CD4-positive, CD25-positive, alpha-beta regulatory T cell (primary cell): ENCODE measurements around the gene PLK3. TPM values are rescaled to one million over a fixed set of nuclear protein-coding genes. Genes with fewer than 3 reads are reported as not detected.
"Not testable (repeated sequence)": the region's sequence is repeated elsewhere in the genome, so short reads cannot be mapped to it uniquely, and the experiment has no call there.

Source experiments
- ATAC-seq, 2 donors: fragments of 150-1000 bp; cut with Tn5 transposase; one replicate each; pipeline ENCODE4 v1.10.0; 2021; ENCODE audit warnings: low read depth in 2 of 2, moderate number of reproducible peaks in 2 of 2, moderate library complexity in 1 of 2
- DNase-seq, 3 donors: peaks; one replicate each; pipeline versions ENCODE4 v3.0.0 to v3.0.0-alpha.2; 2012 to 2022; ENCODE audit warnings: mixed read lengths in 1 of 3
- H3K27ac ChIP-seq: one replicate; pipeline ENCODE4 v1.7.0; 2013; ENCODE audit warnings: mild to moderate bottlenecking, low read length; ENCODE audit not compliant: insufficient read depth, poor library complexity, severe bottlenecking
- H3K27me3 ChIP-seq: one replicate; pipeline ENCODE4 v1.7.0; 2013; ENCODE audit warnings: low read length; ENCODE audit not compliant: control insufficient read depth, insufficient read depth
- H3K36me3 ChIP-seq: one replicate; pipeline ENCODE4 v1.7.0; 2013; ENCODE audit warnings: mild to moderate bottlenecking, low read length, moderate library complexity; ENCODE audit not compliant: control insufficient read depth, insufficient read depth
- H3K4me1 ChIP-seq: 2 replicates; pipeline ENCODE4 v1.7.0; 2013; ENCODE audit warnings: mild to moderate bottlenecking, low read length; ENCODE audit not compliant: insufficient read depth, control insufficient read depth, poor library complexity, severe bottlenecking
- H3K4me3 ChIP-seq: one replicate; pipeline ENCODE4 v1.7.0; 2013; ENCODE audit warnings: low read depth, mild to moderate bottlenecking, low read length, moderate library complexity
- H3K9me3 ChIP-seq, 2 experiments: 1 replicate in 1 of 2; 2 replicates in 1 of 2; pipeline ENCODE4 v1.7.0; 2013; ENCODE audit warnings: low read length in 2 of 2, mild to moderate bottlenecking in 1 of 2, moderate library complexity in 1 of 2; ENCODE audit not compliant: control insufficient read depth in 2 of 2
- H3K27ac Mint-ChIP-seq, 3 donors: one replicate each; pipeline ENCODE4 v1.8.0; 2020 to 2022; ENCODE audit warnings: mild to moderate bottlenecking in 3 of 3, mixed read lengths in 3 of 3, moderate library complexity in 2 of 3
- H3K27me3 Mint-ChIP-seq: one replicate; pipeline ENCODE4 v1.8.0; 2022; ENCODE audit warnings: mild to moderate bottlenecking, mixed read lengths
- H3K36me3 Mint-ChIP-seq: one replicate; pipeline ENCODE4 v1.8.0; 2020; ENCODE audit warnings: mixed read lengths
- H3K4me1 Mint-ChIP-seq, 4 donors: one replicate each; pipeline ENCODE4 v1.8.0; 2020 to 2022; ENCODE audit warnings: mixed read lengths in 4 of 4, mild to moderate bottlenecking in 1 of 4
- H3K4me3 Mint-ChIP-seq, 4 donors: one replicate each; pipeline ENCODE4 v1.8.0; 2020 to 2022; ENCODE audit warnings: mild to moderate bottlenecking in 4 of 4, mixed read lengths in 4 of 4, moderate library complexity in 3 of 4
- H3K9me3 Mint-ChIP-seq, 7 donors: one replicate each; pipeline ENCODE4 v1.8.0; 2020 to 2022; ENCODE audit warnings: mixed read lengths in 7 of 7, mild to moderate bottlenecking in 3 of 7, moderate library complexity in 2 of 7
- polyA plus RNA-seq, 4 donors: library from polyadenylated mRNA; unstranded; fragments of 300-500 nt; fragmentation: Illumina TruSeq; gene quantifications; one replicate each; pipeline ENCODE4 v1.2.3, GENCODE V29; 2021
- total RNA-seq: library from RNA; stranded (reverse); gene quantifications from one replicate; pipeline ENCODE4 v1.2.3, GENCODE V29; 2022

PLK3 gene
- total and polyA plus RNA-seq, 5 donors from 2014 or later, result 28.2 to 539 (median 44.4) TPM

DNA sequence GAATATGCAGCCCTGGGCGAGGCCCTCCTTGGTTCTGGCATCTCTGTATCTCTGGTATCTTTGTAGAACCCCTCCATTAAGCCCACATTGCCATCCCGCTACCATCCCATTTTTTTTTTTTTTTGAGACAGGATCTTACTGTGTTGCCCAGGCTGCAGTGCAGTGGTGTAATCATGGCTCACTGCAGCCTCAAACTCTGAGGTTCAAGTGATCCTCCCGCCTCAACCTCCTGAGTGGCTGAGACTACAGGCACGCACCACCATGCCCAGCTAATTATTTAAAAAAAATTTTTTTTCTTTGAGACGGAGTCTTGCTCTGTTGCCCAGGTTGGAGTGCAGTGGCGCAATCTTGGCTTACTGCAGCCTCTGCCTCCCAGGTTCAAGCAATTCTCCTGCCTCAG, 24.2 kb downstream of the PLK3 start:
- not testable (repeated sequence) for H3K27me3 ChIP-seq, H3K9me3 Mint-ChIP-seq, H3K9me3 ChIP-seq, H3K36me3 ChIP-seq, H3K36me3 Mint-ChIP-seq, H3K27ac Mint-ChIP-seq, H3K27ac ChIP-seq, H3K27me3 Mint-ChIP-seq, ATAC-seq, DNase-seq, H3K4me3 ChIP-seq
- Mint-ChIP-seq H3K4me3 (peak overlapping the region in 1 of 4 donors; percentile 22), H3K4me1 (peaks cover 7 to 26% (median 17%) of the 10 kb centered on the region in 4 donors)
- H3K4me1 ChIP-seq, result peaks cover 12% of the 10 kb centered on the region

DNA sequence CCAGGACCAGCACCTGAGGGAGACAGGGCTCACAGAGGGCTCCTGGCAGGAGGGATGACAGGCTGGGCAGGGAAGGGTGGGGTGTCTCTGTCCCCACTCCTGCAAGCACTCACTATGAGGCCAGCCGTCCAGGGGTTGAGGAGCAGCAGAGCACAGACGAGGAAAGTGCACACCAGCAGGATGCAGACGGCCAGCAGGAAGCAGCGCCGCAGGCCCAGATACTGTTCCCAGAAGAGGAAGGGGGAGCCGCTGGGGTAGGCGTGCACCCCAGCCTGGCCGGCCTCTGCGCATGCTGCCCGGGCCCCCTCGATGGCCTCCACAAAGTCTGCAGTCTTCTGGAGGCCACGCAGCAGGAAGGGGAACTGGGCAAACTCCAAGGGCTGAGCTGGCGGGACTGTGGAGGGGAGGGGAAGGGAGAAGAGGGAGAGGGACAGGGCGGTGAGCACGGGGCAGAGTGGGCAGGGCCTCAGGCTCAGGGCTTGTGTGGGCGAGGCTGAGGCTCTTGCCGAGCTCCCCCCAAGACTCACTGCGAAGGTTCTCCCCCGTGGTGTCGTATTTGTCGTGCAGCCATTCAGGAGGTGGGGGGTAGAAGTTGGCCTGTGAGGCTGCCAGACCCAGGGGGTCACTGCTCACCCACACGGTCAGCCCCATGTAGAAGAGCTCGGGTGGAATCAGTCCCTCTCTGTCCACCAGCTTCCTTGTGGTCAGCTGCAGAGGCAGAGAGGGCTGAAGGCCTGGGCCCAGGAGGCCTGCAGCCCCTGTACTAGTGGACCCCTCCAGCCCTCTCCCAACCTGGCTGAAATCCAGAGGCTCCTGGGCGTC, 26.4 kb downstream of the PLK3 start:
- Histone ChIP-seq H3K27ac (no peak overlapping the region), H3K27me3 (no peaks in the 10 kb centered on the region), H3K4me3 (no peak overlapping the region), H3K4me1 (no peaks in the 10 kb centered on the region), H3K36me3 (no peaks in the 10 kb centered on the region), H3K9me3 (no peaks in the 10 kb centered on the region)
- Mint-ChIP-seq H3K27ac (no peak overlapping the region), H3K4me1 (peaks cover 0 to 5% (median 2%) of the 10 kb centered on the region in 4 donors), H3K36me3 (no peaks in the 10 kb centered on the region), H3K4me3 (no peak overlapping the region), H3K27me3 (no peaks in the 10 kb centered on the region), H3K9me3 (no peaks in the 10 kb centered on the region)
- peak in 1 of 2 donors; percentile 19 for ATAC-seq
- DNase-seq, result no peak

DNA sequence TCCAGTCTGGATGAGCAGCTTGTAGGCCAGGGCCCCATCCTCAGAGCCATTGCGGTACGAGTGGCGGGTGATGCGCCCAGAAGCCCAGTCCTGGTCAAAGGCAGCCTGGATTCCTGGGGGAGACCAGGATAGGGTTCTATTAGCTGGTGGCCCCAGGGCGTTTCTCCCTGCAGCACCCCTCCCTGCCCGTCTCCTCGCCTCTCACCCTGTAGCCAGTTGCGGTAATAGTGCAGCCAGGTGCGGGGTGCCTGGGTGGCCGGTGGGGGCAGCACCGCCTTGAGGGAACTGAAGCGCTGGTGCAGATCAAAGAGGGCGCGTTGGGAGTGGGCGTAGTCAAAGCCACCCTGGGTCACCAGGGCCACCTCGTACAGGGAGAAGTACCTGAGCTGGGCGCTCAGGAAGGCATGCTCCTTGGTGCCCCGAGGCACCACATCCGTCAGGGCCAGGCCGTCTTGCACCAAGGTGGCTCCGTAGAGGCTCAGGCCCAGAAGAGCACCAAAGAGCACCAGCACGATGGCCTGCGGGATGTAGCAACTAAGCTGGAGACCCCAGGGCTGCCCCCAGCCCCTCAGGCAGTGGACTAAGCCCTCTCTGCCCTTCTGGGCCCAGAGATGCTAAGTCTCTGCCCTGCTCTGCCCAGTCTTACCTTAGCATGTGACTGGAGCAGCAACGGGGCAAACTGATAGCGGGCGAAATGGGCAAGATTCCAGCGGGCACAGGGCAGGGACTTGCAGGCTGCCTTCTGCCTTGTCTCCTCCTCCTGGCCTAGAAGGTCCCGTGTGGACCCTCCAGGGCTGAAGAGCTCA, 27.2 kb downstream of the PLK3 start:
- Histone ChIP-seq H3K4me3 (no peak overlapping the region), H3K9me3 (no peaks in the 10 kb centered on the region), H3K4me1 (no peaks in the 10 kb centered on the region), H3K27ac (no peak overlapping the region), H3K36me3 (no peaks in the 10 kb centered on the region), H3K27me3 (no peaks in the 10 kb centered on the region)
- no peaks in the 10 kb centered on the region for H3K27me3 Mint-ChIP-seq
- DNase-seq (no peak), ATAC-seq (no peak)
- no peak overlapping the region for H3K27ac Mint-ChIP-seq
- no peaks in the 10 kb centered on the region for H3K36me3 Mint-ChIP-seq
- no peak overlapping the region for H3K4me3 Mint-ChIP-seq
- H3K4me1 Mint-ChIP-seq, result peaks cover 0 to 2% (median 0%) of the 10 kb centered on the region in 4 donors
- no peaks in the 10 kb centered on the region for H3K9me3 Mint-ChIP-seq

DNA sequence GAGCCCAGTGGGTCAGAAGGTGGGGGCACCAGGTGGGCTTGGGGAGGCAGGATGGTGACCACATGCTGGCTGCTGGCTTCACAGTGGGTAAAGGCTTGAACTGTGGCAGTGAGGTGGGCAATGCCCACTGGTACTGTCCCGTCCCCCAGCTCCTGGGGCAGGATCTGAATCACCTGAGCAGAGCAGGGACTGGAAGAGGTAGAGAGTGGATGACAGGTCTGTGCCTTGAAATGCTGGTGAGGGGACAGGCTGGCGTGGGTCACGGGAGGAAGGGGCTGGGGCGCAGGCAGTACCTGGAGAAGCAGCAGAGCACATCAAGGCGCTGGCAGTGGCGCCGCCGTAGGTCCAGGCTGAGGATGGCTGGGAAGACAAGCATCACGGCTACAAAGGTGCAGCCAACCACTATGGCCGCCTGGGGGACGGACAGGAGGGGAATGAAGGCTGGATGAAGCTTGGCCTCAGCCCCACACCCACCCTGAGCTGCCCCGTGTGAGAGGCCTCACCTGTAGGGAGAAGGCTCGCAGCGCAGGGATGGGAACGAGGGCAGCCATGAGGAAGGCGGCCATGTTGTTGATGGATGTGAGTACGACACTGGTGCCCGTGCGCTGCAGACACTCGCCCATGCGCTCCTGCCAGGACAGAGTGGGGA, 27.9 kb downstream of the PLK3 start:
- H3K4me1 ChIP-seq, result no peaks in the 10 kb centered on the region
- ATAC-seq, result no peak
- no peaks in the 10 kb centered on the region for H3K27me3 ChIP-seq
- Mint-ChIP-seq H3K4me3 (no peak overlapping the region), H3K36me3 (no peaks in the 10 kb centered on the region), H3K27me3 (no peaks in the 10 kb centered on the region), H3K9me3 (no peaks in the 10 kb centered on the region), H3K4me1 (no peaks in the 10 kb centered on the region), H3K27ac (no peak overlapping the region)
- no peaks in the 10 kb centered on the region for H3K9me3 ChIP-seq
- no peaks in the 10 kb centered on the region for H3K36me3 ChIP-seq
- no peak overlapping the region for H3K4me3 ChIP-seq
- no peak overlapping the region for H3K27ac ChIP-seq
- DNase-seq, result no peak

DNA sequence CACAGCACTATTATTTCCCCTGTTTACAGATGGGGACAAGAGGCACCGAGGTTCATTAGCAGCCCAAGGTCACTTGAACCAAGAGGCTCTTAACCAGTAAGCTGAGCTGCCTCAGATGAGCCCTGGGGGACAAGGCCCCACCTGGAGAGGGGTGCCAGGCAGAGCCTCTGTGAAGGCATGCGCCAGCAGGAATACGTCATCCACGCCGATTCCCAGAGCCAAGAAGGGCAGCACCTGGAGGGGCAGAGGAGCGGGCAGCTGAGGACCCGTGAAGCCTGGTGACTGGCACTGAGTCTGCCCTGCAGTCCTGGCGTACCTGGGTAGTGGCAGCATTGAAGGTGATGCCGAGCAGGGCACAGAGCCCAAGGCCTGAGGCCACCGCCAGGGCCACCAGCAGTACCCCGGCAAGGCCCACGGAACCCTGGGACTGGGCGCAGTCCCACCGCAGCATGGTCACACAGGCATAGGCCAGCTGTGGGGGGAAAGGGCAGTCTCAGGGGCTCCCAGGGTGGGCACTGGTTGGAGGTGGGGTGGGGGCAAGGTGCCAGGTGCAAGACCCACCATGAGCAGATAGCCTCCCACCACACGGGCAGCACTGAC, 28.8 kb downstream of the PLK3 start:
- no peak for DNase-seq
- no peaks in the 10 kb centered on the region for H3K9me3 ChIP-seq
- Mint-ChIP-seq H3K4me1 (no peaks in the 10 kb centered on the region), H3K27me3 (no peaks in the 10 kb centered on the region), H3K9me3 (no peaks in the 10 kb centered on the region), H3K4me3 (no peak overlapping the region), H3K27ac (no peak overlapping the region), H3K36me3 (no peaks in the 10 kb centered on the region)
- H3K4me3 ChIP-seq, result no peak overlapping the region
- ATAC-seq, result no peak
- no peaks in the 10 kb centered on the region for H3K27me3 ChIP-seq
- no peaks in the 10 kb centered on the region for H3K4me1 ChIP-seq
- H3K27ac ChIP-seq, result no peak overlapping the region
- H3K36me3 ChIP-seq, result no peaks in the 10 kb centered on the region

DNA sequence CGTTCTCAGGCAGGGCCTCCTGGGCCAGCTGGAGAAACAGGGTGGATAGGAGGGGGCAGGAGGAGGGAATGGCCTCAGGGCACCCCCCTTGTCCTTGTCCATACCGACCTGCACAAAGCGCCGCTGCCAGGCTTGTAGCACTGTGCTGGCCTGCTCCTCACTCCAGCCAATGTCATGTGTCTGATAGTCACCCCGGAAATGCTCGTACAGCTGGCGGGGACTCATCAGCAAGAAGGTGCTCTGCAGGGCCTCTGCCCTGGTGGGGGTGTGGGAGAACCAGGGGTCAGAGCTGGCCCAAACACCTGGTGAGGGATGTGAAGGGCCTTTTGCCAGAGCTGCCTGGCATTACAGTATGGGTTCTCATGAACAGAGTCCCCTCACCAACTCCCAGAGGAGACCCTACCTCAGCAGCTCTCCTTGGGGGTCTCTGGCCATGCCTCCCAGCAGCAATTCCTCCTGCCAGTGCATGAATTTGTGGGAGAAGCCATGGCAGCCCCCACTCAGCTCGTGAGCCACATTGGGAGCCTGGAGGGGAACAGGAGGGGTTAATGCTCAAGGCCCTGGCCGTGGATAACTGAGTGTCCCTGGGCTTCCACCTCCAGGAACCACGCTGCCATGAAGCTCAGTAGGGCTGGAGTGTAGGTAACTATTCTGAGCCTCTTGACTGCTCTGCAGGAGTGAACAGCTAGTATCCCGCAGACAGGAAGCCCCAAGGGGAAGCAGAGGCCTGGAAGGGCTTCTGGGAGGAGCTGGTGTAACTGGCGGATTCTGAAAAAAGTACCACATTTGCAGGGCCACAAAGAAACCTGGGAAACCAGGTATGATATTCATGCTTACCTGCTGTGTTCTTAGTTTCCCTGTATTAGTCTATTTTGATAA, 29.6 kb downstream of the PLK3 start:
- Histone ChIP-seq H3K4me3 (no peak overlapping the region), H3K36me3 (no peaks in the 10 kb centered on the region), H3K9me3 (no peaks in the 10 kb centered on the region), H3K27me3 (no peaks in the 10 kb centered on the region), H3K4me1 (no peaks in the 10 kb centered on the region), H3K27ac (no peak overlapping the region)
- Mint-ChIP-seq H3K4me1 (no peaks in the 10 kb centered on the region), H3K27ac (no peak overlapping the region), H3K27me3 (no peaks in the 10 kb centered on the region), H3K9me3 (no peaks in the 10 kb centered on the region), H3K4me3 (no peak overlapping the region), H3K36me3 (no peaks in the 10 kb centered on the region)
- DNase-seq (no peak), ATAC-seq (no peak)

DNA sequence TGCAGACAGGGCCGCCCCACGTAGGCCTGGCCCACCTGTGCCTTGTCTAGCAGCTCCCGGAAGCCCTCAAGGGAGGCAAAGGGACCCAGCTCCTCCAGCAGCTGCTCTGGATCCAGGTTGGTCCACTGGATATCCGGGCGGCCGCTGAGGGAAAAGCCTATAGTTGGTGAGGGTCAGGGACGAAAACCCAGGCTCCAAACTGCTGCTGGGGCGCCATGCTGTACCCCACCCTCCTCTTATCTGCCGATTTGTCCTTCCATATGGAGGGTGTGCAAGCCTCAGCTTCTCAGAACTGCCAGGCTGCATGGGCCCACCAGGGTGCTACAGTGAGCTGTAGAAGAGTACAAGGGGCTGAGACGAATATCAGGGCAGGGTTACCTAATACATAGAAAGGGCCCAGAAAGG, 30.7 kb downstream of the PLK3 start:
- peaks cover 4% of the 10 kb centered on the region for H3K4me1 ChIP-seq
- ATAC-seq (no peak), DNase-seq (no peak)
- H3K27ac ChIP-seq, result no peak overlapping the region
- H3K4me3 Mint-ChIP-seq, result no peak overlapping the region
- H3K27ac Mint-ChIP-seq, result peak overlapping the region in 1 of 3 donors; percentile 36
- H3K36me3 ChIP-seq, result no peaks in the 10 kb centered on the region
- no peaks in the 10 kb centered on the region for H3K9me3 Mint-ChIP-seq
- H3K27me3 ChIP-seq, result no peaks in the 10 kb centered on the region
- H3K27me3 Mint-ChIP-seq, result no peaks in the 10 kb centered on the region
- no peak overlapping the region for H3K4me3 ChIP-seq
- no peaks in the 10 kb centered on the region for H3K36me3 Mint-ChIP-seq
- no peaks in the 10 kb centered on the region for H3K9me3 ChIP-seq
- peaks cover 4 to 5% (median 4%) of the 10 kb centered on the region in 4 donors for H3K4me1 Mint-ChIP-seq
